Uterus (tissue), 2 donors: ENCODE measurements around the gene DRD2.

ENCODE experiments used
- CTCF ChIP-seq, 4 experiments: fragments of 200-600 bp in 2 of 4; fragments of 450-650 bp in 2 of 4; sonication (generic) in 2 of 4; IDR thresholded peaks; one replicate each; pipeline ENCODE4 v1.5.1; 2016 to 2019; ENCODE audit warnings: antibody characterized with exemption in 4 of 4, mild to moderate bottlenecking in 2 of 4, moderate library complexity in 1 of 4
- POLR2A ChIP-seq, 2 donors: fragments of 450-650 bp; IDR thresholded peaks; one replicate each; pipeline ENCODE4 v1.6.1; 2016; ENCODE audit warnings: antibody characterized with exemption in 2 of 2, mild to moderate bottlenecking in 1 of 2, moderate library complexity in 1 of 2

DNA sequence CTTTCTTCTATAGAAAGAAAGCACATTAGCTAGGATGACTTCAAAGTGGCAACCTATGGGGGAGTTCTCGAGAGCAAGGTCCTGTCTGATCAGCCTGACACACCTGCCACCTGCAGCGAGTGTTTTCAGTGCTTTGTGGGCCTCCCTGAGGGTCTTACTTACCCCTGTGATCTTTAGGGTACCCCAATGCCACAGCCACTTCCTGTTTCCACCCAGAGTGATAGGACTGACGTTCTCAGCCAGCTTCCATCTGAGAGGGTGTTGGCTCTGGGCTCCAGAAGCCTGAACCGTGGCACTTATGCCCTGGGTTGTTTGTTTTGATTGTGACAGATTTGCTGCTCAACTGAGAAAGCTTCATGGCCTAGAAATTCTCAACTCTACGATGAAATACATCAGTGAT is 109.3 kb downstream of the DRD2 start:
- no peak for TF ChIP-seq CTCF (IDR thresholded peaks at IDR 0.05)
- no peak for TF ChIP-seq POLR2A (IDR thresholded peaks at IDR 0.05)
